NCI-H2029 (cell line): ENCODE results near the gene GAL3ST3.

Experiments used
- DNase-seq: peaks from one replicate; lab custom pipeline; 2025; lab: John Stamatoyannopoulos, UW

Gene GAL3ST3

GRCh38 chr11:66069715-66070603 lies 21.0 kb upstream of the GAL3ST3 start, which contains the start of gene PACS1:
TSS of gene PACS1 (plus strand) at chr11:66070272. CDS start at chr11:66070487, 215 bp downstream.
- peak; percentile 28 for DNase-seq

- no peak for DNase-seq
These were observed 20.2 kb upstream of the GAL3ST3 start for GRCh38 chr11:66068923-66069714.

GRCh38 chr11:66068154-66068821 lies 19.3 kb upstream of the GAL3ST3 start:
- DNase-seq = peak; percentile 67

GRCh38 chr11:66067640-66068039 lies 18.7 kb upstream of the GAL3ST3 start:
- no peak for DNase-seq

GRCh38 chr11:66066751-66067150 lies 17.8 kb upstream of the GAL3ST3 start:
- no peak for DNase-seq

GRCh38 chr11:66064571-66064970 lies 15.6 kb upstream of the GAL3ST3 start:
- no peak for DNase-seq

- DNase-seq = no peak
These were observed 14.9 kb upstream of the GAL3ST3 start for GRCh38 chr11:66063900-66064299.

- DNase-seq = no peak
These were observed 13.4 kb upstream of the GAL3ST3 start for GRCh38 chr11:66062408-66062807.

GRCh38 chr11:66061268-66061667 lies 12.3 kb upstream of the GAL3ST3 start:
- no peak for DNase-seq

GRCh38 chr11:66059966-66060680 lies 11.2 kb upstream of the GAL3ST3 start:
- DNase-seq = no peak

GRCh38 chr11:66056501-66056900 lies 7.5 kb upstream of the GAL3ST3 start:
- DNase-seq = no peak

GRCh38 chr11:66055021-66055420 lies 6.1 kb upstream of the GAL3ST3 start:
- DNase-seq = no peak

- no peak for DNase-seq
These were observed 3.7 kb upstream of the GAL3ST3 start for GRCh38 chr11:66052664-66052982.

- DNase-seq = peak; percentile 98
These were observed 3.1 kb upstream of the GAL3ST3 start, which contains the start of gene SF3B2 for GRCh38 chr11:66051766-66052663. TSS of gene SF3B2 (plus strand) at chr11:66052364. CDS start at chr11:66052385, 21 bp downstream.

- DNase-seq = no peak
These were observed 2.4 kb upstream of the GAL3ST3 start for GRCh38 chr11:66051371-66051765.

- no peak for DNase-seq
These were observed 1.7 kb upstream of the GAL3ST3 start for GRCh38 chr11:66050581-66051231.

- DNase-seq = no peak
These were observed 1.2 kb downstream of the GAL3ST3 start for GRCh38 chr11:66047541-66048365.

GRCh38 chr11:66046901-66047300 lies 2.1 kb downstream of the GAL3ST3 start:
- no peak for DNase-seq

GRCh38 chr11:66045177-66045639 lies 3.8 kb downstream of the GAL3ST3 start:
- peak; percentile 61 for DNase-seq
